NCI-H2081 (cell line): ENCODE measurements around the gene LYL1.

Source experiments
- DNase-seq, 2 experiments: peaks; one replicate each; lab custom pipeline; 2025; lab: John Stamatoyannopoulos, UW

LYL1 gene

DNA sequence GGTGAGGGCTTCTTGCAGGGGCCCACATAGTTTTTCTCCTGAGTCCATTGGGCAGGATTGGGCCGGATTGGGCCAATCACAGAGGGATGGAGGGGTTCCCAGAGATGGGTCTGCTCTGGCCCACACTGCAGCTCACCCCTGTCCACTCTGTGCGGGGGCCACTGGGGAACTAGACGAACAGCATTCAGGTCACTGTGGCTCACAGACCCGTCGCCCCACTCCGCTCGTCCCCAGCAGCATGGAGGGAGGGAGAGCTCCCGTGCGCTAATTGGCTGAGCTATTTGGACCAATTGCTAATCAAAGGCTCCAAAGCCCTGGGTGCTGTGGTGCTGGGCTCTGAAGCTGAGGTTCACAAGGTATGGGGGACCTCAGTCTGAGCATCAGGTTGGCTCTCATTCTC, 26.7 kb upstream of the LYL1 start:
- no peak for DNase-seq

DNA sequence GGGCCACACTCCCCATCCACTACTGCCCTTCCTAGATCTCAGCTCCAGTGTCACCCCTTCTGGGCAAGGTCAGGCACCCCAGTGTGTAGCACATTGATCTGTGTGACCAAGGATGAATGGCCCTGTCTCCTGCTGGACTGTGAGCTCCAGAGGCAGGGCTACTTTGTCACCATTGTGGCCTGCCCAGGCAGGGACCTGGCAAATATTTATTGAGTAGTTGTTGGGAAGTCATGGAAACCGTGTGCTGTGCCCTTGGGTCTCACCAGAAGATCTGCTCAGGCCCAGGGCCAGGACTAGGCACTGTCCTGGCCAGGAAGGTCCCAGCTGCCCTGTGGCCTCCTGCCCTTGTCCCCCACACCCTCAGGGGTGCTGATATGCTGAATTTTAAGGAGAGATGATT, 25.9 kb upstream of the LYL1 start:
- DNase-seq, result no peak

DNA sequence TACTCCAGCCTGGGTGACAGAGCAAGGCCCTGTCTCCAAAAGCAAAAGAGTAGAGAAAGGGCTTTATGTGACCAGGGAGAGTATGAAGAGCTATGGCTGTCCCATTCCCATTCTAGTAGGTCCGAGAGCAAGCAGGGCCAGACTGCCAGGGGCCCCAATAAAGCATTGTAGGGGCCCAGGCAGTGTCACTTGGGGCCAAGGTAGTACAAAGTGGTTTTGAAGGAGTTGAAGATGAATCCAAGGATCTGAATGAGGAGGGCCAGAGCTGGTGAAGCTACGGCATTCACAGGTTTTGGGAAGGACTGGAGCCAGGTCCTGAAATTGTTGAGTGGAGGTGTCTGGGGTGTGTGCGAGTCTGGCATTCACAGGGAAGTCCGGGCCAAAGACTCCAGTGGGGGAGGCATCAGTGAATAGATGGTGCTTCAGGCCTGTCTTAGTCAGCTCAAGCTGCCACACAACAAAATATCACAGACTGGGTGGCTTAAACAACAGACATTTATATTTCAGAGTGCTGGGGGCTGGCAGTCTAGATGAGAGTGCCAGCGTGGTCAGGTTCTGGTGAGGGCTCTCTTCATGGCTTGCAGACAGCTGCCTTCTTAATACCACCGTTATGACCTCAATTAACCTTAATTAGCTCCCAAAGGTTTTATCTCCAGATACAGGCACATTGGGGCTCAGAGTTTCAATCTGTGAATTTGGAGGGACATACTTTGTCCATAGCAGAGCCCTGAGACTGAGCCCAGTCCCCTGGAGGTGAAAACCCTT, 25.3 kb upstream of the LYL1 start:
- no peak for DNase-seq

DNA sequence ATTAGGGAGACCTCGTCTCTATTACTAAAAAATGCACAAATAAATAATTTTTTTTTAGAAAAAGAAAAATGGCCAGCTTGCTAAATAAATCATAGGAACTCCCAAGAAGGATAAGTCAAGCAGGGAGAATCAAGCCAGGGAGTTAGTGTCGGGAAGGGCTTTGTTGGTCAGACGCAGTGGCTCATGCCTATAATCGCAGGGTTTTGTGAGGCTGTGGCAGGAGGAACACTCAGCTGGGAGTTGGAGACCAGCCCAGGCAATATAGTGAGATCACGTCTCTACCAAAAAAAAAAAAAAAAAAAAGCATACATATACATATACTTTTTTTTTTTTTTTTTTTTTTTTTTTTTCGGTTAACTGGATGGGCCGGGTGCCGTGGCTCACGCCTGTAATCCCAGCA, 24.4 kb upstream of the LYL1 start:
- no peak for DNase-seq

DNA sequence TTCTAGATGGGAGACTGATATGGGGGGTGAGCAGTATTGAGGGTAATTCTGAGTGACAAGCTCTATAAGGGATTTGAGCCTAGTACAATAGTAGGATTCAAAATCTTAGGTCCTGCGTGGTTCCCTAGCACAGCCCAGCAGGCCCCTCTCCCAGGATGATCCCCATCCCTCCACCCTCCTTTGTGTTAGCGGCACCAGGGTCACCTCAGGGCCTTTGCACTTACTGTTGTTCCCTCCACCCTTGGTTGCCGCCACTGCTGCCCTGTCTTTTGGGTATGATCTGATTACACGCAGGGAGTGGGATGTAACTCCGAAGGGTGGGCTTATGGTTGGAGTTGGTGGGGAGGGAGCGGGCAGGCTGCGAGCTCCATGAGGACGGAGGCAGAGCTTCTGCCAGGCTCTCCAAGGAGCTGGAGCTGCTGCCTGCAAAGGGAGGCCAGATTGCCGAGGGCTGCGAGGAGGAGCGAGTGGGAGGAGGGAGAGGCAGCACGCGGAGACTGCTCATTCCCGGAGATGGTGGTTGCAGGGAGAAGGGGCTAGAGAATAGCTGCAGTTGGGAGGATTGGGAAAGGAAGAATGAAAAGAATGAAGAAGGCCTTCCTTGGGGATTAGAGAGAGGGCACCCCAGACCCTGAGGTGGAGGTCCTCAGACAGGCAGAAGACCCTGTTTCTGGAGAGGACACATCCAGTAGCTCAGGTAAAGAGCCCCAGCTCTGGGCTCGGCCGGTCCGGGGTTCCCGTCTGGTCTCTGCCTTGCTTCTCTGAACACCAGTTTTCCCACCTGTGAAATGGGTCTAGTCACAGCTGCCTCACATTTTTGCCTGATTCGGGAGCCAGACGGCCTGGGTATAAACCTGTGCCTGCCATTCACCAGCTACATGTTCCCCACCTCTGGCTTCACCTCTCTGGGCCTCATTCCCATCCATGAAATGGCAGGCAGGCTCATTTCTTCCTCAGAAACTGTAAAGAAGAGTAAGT, 20.6 kb upstream of the LYL1 start:
- DNase-seq, result no peak

DNA sequence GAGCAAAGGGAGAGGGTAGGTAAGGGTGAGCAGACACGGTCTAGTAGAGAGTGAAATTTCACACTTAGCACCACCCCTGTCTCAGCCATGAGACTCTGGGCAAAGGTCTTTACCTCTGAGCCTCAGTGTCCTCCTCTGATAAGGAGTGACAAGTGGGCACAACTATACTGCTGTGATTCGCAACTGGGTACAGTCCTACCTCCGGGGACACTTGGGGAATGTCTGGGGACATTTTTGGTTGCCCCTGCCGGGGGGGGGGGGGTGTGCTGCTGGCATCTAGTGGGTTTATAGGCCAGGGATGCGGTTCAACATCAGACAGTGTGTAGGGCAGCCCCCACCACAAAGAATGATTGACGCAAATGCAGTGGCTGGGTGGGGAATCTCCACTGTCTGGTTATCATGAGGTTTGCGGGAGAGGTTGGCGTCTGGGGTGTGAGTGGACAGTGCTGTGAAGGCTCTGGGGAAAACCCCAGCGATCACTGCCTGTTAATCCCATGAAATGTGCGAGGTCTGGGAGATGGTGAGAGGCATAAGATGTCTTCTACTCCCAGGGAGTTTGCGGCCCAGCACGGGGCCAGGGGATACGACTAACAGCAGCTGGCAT, 19.7 kb upstream of the LYL1 start:
- no peak for DNase-seq

DNA sequence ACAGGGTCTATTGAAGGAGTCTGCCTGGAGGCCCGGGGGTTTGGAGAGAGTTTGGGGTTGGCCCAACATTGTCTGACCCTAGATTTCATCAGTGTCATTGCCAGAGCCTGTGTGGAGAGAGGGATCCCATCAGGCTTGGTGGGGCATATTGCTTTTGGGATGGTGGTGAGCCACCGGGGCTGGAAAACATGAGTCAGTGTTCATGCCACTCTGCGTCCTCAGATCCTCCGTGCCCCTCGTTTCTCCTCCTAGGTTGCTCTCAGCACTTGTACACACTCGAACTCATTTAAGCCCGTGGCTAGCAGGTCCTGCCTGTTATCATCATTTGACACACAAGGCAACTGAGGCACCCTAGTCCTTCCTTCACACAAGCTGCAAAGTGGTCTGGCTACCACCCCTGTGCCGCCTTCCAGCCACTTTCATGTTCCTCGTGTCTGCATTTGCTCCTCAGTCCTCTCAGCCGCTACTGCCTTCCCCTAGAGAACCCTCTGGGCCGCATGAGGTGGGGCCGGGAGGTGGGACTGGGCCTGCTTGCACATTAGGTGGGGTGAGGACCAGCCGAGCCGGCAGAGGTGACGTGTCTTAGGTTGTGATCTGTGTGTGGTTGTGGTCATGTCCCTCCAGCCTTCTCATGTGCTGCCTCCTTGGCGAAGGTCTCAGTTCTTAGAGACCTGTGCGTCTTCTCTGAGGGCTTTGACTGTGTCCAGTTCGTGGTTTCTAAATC, 19.1 kb upstream of the LYL1 start:
- no peak for DNase-seq

DNA sequence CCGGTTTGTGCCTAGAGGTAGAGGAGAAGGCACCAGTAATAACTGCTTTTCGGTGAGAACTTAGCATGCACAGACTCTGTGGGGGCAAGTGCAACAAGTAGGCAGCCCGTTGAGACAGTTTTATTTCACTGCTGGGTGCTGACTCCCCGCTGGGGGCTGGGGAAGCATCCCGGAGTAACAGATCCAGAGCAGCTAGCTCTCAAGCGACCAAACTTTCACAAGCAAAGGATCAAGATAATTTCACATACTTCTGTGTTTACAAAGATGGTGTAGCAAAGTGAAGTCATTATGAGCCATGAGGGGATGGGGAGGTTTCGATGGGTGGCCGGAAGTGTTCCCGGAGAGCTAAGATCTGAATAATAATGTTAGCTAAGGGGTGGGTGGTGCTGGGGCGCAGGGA, 18.2 kb upstream of the LYL1 start:
- DNase-seq, result no peak

DNA sequence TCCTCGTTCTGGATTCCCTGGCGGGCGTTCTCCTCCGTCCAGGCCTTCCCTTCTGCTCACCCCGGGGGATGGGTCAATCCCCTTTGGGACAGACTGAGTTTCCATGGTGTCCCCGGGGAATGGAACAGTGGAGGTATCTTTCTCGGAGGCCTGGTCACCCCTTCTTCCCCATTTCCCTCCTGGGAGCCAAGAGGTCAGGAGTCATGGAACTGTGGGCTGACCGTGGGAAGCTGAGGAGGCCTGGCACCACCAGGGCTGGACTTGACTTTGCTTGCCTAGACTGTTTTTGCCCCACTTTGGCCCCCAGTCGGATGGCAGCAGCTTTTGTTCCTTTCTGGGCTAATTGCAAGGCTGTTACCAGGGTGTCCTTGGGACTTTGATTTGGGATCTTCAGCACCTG, 17.4 kb upstream of the LYL1 start:
- no peak for DNase-seq

DNA sequence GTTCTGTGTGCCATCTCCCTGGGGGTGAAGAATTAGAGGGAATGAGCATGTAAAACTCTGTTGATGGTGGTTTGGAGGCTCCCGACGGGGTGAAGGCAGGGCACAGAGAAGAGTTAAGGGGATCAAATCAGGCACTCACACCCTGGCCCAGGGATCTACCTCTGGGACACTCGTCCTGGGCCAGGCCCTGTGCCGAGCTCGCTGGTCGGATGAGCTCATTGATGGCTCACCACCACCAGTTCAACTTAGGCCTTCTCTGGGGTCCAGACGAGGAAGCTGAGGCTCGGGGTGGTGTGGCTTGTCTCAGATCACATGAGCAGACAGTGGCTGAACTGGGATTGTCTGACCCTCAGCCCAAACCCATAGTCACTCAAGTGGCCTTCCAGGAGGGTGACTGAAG, 17.0 kb upstream of the LYL1 start:
- DNase-seq, result no peak

DNA sequence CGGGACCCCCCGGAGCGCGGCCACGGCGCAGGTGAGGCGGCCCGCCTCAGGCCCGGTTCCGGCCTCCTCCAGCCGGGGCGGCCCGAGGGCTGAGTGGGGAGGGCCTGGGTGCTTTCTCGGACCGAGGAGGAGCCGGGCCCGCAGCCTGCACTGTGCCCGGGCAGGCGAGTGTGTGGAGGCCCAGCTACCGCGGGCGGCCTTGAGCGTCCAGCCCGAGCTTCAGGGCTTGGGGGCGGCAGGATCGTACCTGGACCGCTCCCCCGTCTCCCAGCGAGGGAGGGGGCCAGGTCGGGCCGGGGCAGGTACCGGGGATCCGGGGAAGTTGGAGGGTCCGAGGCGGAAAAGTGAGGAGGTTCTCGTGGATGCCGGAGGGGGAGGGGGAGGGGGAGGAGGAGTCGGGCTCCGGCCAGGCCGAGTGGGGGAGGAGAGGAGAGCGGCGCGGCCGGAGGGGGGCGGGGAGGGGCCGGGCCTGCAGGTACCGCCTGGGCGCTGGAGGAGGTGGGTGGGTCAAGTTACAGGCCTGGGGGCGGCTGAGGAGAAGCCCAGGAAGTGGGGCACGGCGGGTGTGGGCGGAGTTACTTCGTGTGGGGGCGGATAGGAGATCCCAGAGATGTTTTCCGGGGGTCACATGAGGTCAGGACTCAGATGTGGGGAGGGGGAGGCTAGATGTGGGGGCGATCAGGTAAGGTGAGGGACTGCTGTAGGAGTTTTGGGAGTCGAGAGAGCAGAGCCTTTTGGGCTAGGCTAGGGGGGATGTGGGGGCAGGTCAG, 16.0 kb upstream of the LYL1 start:
- peak; percentile 36 to 44 for DNase-seq

DNA sequence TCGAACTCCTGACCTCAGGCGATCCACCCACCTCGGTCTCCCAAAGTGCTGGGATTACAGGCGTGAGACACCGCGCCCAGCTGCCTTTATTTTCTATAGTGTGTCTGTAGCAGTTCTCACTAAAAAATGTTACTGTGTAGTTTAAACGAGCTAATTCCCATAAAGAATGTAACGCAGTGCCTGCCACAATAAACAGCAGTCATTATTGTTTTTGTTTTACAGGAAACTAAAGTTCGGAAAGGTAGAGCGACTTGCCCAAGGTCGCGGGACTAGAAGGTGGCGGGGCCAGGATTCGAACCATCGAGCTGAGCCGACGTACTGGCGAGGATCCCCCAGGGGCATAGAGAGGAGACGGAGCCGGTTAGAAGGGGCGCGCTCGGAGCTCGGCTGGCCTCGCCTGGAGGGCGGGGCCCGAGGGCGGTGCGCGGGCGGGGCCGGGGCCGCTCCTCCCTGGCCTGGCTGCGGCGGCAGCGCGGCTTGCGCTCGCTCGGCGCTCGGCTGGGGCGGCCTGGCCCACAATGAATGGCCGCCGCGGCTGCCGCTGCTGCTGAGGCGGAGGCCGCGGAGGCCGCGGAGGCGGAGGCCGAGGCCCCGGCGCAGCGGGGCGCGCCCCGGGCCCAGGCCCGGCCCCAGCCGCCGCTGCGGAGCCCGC, 15.2 kb upstream of the LYL1 start, which contains the start of gene NACC1:
NACC1 (plus strand) TSS at position 493 of the 652 bp plus-strand sequence. CDS start 16,944 bp downstream, outside the sequence.
- peak; percentile 90 to 91 for DNase-seq

DNA sequence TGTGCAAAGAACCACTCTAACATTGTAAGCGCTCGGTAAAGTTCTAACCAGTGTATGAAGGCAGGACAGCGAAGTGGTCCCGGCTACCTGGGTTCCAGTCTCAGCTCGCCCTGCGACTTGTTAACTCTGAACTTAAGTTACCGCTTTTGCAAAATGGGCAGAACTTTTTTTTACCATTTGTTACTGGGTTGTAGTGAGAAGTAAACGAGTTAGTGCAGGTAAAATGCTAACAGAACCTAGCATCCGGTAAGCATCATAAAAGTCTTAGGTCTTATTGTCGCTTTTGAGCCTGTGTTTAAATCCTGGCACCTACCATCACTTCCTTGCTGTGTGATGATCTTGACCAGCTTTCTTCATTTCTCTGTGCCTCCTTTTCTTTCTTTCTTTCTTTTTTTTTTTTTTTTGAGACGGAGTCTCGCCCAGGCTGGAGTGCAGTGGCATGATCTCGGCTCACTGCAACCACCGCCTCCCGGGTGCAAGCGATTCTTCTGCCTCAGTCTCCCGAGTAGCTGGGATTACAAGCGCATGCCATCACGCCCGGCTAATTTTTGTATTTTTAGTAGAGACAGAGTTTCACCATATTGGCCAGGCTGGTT, 14.6 kb upstream of the LYL1 start:
- no peak for DNase-seq

DNA sequence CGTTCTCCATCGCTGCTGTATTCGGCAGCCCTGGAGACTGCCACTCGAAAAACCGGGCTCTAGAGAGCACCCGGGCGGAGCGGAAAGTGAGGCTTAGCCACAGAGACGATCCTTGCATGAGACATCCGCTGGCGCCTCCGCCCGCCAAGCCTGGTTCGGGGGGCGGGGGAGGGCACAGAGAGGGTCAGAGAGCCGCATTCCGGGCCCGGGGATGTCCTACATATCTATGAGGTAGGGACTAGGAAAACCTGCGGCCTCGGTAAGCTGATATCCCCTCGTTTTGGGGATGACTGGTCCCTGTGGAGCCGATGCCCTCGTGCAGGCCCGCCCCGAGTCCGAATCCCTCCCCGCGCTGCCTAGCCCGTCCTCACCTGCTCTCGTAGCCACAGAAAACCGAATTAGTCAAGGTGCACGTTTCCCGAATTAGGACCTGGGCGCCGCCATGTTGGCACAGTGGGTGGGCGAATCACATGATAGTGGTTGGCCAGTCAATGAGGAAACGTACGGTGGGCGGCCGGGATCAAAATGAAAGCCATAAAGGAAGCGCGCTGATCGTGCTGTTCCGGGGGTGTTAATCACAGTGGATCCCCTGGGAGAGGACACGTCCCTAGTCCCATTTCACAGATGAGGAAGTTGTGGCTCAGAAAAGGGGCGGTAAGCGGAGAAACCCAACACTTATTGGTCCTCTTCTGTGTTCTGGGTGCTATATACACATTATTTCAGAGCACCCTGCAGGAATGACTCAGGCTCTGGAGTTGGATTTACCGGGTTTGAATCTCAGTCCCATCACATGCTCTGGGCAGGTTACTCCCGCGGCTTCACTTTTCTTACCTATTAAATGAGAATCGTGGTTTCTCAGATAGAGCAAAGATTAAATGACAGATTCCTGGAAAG, 13.9 kb upstream of the LYL1 start, which contains the start of gene TRMT1:
TRMT1 (minus strand) TSS at position 459 of the 894 bp plus-strand sequence; CDS start at position 118, 341 bp downstream.
- peak; percentile 91 to 95 for DNase-seq

DNA sequence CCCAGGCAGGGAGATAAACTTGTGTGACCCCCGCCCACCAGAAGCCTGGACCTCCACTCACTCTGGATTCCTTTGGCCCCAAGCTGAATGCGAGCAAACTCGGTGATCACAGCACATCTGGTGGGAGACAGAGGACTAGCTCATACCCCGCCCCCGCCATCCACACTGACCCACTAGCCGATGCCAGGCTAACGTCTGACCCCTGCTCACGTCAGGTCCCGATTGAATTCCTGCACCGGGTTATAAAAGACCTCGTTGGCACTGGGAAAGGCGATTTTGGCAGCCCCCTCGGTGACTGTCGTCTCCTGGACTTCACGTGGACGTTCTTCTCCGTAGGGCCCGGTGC, 13.3 kb upstream of the LYL1 start:
- DNase-seq, result no peak

DNA sequence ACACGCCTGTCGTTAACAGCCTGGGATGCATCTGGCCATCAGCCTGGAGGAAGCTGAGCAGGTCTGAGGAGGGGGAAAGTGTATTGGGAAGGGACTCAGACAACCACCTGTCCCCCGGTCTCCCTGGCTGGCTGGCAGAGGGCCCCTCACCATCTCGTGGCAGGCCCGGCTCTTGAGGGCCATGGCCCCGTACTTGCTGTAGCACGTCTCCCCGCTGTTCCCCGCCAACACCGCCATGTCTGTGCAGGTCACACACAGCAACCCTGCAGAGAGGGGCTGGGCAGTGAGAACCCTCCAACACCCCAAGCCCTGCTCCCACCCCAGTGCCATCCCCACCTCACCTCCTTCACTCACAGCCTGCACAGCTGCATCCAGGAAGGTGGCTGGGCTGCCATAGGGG, 9.9 kb upstream of the LYL1 start:
- DNase-seq, result no peak

DNA sequence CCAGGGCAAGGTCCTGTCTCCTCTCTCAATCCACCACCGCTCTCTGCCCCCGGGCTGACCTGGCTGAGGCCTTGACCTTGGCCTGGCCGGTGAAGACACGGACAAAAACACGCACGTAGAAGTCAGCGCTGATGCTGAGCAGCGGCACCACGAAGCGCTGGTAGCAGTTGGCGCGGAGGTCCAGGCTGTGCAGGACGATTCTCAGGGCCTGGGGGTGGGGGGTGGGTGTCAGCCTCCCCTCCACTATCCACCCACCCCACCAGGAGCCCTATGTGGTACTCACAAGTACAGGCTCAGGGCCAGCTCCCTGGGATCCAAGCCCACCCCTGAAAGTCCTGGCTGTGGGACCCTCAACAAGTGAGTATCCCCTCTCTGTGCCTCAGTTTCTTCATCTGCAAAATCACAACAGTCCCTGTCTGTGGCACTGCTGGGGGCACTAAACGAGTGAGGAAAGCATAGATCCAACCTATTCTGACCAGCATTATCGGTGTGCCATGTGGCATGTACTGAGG, 7.5 kb upstream of the LYL1 start:
- no peak for DNase-seq

DNA sequence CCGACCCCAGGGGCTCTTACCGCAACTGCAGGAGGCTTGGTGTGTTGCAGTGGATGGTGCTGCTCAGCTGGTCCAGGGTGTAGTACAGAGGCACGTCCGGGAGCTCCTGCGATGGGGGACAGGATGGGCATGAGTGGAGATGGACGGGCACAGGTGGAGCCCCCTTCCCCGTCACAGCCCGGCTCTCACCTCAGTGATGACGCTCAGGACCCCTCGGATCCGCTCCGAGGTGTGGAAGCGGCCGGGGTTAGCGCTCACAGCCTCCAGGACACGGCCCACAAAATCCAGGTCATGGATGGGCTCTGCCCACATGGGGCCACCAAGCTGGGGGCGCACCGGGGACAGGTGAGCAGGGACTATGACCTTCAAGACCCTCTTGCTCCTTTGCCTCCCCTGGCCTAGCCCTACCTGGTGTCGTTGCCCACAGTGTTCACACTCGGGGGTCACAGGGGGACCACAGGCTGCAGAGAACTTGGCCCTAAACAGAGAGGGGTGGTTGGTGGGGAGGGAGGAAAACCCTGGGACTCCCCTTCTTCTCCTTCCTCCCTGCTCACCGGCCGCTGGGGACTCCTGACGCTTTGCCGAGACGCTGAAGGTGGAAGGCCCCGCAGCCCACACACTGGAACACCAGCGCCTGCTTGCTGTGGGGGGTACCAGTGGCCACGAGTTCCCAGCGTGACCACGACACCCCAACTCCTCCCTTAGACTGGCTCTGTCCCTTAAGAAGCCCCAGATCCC, 6.9 kb upstream of the LYL1 start:
- DNase-seq, result no peak
